GM18861 (cell line): ENCODE measurements around the gene ADGRV1.

Experiments used
- ATAC-seq: cut with Tn5 transposase; IDR thresholded peaks from one replicate; pipeline ENCODE4 v1.9.1; 2021; ENCODE audit not compliant: unreplicated experiment

Gene ADGRV1, protein sequence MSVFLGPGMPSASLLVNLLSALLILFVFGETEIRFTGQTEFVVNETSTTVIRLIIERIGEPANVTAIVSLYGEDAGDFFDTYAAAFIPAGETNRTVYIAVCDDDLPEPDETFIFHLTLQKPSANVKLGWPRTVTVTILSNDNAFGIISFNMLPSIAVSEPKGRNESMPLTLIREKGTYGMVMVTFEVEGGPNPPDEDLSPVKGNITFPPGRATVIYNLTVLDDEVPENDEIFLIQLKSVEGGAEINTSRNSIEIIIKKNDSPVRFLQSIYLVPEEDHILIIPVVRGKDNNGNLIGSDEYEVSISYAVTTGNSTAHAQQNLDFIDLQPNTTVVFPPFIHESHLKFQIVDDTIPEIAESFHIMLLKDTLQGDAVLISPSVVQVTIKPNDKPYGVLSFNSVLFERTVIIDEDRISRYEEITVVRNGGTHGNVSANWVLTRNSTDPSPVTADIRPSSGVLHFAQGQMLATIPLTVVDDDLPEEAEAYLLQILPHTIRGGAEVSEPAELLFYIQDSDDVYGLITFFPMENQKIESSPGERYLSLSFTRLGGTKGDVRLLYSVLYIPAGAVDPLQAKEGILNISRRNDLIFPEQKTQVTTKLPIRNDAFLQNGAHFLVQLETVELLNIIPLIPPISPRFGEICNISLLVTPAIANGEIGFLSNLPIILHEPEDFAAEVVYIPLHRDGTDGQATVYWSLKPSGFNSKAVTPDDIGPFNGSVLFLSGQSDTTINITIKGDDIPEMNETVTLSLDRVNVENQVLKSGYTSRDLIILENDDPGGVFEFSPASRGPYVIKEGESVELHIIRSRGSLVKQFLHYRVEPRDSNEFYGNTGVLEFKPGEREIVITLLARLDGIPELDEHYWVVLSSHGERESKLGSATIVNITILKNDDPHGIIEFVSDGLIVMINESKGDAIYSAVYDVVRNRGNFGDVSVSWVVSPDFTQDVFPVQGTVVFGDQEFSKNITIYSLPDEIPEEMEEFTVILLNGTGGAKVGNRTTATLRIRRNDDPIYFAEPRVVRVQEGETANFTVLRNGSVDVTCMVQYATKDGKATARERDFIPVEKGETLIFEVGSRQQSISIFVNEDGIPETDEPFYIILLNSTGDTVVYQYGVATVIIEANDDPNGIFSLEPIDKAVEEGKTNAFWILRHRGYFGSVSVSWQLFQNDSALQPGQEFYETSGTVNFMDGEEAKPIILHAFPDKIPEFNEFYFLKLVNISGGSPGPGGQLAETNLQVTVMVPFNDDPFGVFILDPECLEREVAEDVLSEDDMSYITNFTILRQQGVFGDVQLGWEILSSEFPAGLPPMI (N-terminal part only)

DNA sequence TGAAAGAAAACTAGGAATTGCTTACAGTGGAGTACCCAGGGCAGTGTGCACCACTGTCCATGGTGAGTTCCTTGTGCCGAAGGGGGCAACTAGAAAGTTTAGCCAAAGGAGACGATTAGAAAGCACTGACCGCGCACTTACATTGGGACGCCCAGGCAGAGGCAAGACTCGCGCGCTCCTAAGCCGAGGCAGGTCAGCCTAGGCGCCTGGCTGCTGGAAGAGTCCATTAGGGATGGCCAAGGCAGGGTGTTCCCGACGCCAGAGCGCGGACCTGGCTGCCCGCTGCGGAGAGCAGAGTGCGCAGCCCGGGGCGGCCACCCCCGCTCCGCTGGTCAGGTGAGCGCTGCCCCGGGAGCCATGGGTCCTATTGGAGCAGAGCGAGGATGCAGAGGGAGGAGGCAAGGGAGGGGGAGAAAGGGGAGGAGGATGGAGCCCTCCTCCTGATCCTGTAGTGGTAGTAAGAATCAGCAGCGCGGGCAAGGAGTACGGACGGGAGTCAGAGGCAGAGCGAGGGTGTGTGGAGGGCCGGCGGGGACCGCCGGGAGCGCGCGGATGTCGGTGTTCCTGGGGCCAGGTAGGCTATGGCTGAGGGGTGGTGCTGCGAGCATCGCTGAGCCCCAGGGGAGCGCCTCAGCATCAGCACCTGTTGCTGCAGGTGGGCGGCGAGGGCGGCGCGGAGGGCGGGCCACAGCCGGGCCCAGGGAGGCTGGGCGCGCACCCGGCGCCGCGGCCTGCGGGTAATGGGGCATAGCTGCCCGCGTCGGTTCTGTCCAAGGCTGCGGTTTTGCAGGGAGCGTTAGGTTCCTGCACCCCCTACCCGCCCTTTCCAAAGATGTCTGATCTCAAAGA, at the start of gene ADGRV1:
TSS of gene ADGRV1 (plus strand) at position 454 of the 849 bp plus-strand sequence. CDS start at position 553, 99 bp downstream.
- ATAC-seq, result no peak

DNA sequence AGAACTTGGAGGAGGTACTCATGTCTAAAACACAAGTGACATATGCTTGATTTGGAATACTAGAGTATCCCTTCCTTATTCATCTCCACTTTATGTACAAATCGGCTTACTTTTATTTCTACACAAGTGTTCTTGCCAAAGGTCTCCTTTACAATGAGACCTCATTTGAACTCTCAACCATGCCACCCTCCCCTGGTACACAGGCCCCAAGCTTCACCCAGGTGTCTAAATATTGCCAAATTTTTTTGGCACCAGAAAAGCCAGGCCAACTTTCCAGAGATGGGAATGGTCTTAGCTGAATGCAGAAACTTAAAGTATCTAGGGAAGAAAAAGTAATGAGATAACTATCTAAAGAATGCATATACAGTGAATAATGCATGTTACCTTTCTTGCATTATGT, 48.2 kb upstream of the ADGRV1 start:
- no peak for ATAC-seq

DNA sequence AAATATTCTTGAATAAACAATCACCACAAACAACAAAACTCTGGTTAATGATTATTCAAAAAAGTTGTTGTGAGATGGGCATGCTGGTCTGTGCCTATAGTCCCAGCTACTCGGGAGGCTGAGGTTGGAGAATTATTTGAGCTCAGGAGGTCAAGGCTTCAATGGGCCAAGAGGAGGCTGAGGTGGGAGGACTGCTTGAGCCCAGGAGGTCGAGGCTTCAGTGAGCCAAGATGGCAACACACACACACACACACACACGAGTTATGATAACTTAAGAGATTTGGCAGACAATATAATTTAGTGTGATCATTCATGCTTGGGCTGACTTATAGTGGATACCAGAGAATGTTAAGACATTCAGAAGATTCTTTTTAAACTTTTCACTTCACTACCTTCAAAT, 44.1 kb upstream of the ADGRV1 start:
- ATAC-seq, result no peak

DNA sequence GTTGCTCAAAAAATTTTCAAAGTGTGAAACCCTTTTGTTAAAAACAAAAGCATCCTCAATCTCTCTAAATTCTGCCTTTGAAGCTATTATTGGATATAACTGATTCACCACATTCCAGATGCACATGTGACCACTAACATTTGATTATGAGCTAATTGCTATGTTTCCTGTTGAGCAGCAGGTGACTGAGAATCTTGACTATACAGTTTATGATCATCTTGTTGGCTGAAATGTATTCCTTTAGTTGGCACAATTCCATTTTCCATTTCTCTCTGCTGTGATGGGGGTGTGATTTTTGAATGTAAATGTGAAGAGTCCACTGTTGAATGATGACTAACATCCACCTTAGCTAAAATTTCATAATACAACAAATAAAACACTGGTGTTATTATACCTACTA, 39.9 kb upstream of the ADGRV1 start:
- ATAC-seq, result no peak

DNA sequence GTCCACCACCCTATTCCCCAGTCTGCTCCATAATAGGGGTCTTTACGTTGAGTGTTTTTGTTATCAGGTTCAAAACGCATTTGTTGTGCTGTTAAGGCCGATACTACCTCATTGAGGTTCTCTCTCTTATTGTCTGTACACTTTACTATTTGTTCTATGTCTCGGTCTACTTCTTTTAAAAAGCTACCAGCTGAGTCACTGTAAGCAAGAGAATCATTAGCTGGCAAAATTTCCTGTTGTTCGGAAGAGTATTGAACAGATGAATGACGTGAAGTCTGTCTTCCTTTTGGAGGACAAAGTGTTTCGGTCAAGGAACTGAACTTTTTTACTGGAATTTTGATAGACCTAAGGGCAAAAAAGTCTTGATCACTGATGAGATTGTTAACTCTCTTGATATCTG, 39.5 kb upstream of the ADGRV1 start:
- no peak for ATAC-seq

DNA sequence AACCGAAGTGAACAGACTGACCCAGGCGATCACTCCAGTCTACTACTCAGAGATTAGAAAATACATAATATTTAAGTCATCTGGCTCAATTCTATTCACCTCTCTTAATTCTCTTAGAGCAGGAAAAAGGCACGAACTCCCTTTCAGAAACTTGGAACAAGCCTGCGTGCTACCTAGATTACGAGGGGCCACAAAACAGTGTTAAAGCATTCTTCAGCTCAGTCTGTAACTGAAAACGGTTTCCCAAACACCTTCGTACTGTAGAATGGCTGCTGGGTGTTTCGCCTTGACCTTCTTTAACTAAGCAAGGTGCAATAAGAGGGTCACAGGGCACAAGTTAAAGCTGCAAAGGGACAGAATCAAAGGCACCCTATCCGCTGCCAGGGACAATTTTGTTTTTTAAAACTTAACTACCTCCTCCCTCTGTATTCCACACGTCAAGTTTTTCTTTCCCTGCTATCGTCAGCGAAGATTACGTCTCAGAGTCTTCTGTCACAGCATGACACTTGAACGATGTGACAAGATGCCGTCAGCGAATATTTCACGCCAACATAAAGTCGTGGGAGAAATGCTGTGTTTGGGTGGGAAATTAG, 29.9 kb upstream of the ADGRV1 start:
- ATAC-seq, result no peak

DNA sequence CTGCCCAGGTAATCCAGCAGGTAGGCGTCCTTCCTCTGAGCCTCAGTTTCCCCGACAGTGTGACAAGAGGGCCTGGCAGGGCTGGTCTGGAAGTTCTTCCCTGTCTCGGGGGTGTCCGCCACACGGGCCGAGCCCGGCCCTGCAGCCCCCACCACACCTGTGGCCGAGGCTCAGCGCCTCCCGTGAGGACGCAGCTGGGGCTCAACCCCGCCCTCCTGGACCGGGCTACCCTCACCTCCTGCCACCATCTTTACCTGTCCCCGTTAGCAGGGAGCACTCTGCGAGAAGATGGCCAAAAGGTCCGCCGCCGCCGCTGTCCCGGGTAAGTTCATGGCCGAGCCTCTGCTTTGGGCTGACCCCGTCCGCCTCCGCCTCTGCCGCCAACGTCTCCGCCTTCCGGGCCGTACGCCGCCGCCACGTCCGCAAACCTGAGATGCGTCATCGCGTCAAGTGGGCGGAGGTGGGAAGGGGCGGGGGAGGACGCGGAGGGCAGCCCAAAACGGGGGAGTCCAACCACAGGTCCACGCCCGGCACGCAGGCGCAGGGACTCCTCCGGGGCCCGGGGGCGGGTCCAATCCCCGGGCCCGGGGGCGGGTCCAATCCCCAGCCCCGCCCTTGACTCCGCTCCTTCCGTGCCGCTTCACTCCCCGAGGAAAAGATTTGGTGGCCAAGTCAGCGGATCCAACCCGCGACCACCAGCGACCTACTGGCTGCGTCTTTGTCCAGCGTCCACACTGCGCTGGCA, 29.2 kb upstream of the ADGRV1 start, which contains the start of gene LYSMD3:
TSS of gene LYSMD3 (minus strand) at position 391 of the 745 bp plus-strand sequence. CDS start 4,295 bp downstream, outside the sequence.
- peak; percentile 85 for ATAC-seq

DNA sequence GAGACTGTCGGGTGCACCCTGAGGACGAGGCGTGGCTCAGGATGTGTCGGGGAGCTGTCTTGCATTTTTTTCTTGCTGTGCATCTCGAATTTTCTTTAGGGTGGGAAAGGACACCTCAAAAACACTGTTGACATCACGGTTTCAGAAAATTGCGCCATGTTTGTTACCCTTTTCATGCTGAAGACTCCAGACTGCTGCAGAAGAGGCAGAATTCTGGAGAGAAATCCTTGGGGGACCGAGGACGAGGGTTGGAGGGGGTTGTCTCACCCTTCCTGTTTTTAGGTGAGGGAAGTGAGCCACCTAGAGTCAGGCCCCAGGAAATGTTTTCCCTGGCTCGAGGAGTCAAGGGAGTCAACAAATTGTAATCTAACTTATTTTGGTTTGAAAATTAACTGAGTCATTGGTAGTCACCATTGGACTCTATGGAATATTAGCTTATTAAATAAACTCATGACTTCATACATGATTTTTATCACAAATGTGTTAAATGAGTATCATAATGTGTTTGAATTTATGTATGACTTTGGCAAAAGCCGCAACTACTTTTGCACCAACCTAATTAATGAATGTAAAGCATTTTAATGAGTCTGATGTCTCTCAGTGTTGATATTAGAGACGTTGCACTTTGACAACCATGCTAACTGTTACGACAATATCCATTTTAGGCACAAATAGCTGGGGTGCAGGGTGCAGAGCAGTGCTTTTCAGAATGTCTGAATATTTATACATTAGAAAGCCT, 28.5 kb upstream of the ADGRV1 start:
- ATAC-seq, result peak; percentile 40

DNA sequence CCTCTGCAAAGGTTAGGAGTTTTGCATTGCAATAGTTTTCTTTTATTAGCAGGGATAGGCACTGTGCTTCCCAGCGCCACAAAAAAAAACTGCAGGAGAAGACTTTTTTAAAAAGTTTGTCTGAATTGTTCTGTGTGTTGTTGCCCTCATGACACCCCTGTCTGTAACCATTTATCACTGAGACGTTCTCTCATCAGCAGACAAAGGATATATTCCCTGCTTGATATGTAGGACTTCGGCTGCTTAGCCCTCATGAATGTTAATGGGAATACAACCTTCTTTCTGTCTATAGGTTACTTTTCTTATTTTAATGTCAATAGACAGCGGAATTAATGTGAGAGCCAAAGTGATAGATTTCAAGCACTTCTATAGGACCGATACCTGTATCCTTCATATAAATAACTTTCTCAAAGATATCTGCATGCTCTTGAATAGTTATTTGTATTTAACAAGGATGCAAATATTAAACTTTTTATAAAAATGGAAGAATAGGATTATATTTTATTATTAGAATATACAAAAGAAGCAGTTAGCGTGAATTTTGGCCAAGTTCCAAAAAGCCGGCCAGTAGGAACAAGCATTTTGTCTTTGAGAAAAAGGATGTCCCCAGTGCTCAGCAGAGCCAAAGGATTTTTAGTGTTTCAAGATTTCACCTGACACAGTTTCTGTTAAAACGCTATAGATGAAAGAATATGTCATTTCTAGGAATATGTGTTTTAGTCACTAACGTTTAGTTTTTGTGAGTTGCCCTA, 27.7 kb upstream of the ADGRV1 start:
- ATAC-seq, result no peak

DNA sequence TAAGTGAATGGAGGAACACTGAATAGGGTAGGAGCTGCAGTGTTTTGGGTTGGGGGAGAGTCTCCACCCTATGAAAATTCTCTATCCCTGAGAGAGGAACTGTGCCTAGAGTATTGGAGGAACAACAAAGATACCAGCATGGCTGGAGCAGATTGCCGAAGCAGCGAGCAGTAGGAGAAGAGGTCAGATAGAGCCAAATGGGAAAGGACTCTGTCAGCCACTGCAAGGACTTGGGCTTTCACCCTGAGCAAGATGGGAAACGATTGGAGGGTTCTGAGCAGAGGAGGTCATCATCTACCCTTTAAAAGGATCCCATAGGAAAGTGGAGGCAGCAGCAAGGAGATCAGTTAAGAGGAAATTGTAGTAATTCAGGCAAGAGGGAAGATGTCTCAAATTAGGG, 24.8 kb upstream of the ADGRV1 start:
- ATAC-seq, result no peak

DNA sequence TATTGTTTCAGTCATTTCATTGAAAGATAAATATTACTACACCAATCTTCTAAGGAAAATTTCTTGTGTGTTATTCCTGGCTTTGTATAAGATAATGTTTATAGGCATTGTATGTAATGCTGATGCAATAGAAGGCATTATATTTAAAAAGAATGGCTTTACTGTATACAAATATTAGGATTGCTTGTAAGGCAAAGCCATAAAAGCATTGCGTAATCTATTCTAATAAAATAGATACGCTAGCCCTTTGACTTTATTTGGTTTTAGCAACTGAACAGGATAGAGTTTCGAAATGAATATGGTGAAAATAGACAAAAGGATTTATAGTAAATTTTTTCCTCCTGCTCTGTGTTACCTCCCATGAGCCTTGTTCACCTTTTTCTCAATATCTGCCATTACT, 23.7 kb upstream of the ADGRV1 start:
- no peak for ATAC-seq

DNA sequence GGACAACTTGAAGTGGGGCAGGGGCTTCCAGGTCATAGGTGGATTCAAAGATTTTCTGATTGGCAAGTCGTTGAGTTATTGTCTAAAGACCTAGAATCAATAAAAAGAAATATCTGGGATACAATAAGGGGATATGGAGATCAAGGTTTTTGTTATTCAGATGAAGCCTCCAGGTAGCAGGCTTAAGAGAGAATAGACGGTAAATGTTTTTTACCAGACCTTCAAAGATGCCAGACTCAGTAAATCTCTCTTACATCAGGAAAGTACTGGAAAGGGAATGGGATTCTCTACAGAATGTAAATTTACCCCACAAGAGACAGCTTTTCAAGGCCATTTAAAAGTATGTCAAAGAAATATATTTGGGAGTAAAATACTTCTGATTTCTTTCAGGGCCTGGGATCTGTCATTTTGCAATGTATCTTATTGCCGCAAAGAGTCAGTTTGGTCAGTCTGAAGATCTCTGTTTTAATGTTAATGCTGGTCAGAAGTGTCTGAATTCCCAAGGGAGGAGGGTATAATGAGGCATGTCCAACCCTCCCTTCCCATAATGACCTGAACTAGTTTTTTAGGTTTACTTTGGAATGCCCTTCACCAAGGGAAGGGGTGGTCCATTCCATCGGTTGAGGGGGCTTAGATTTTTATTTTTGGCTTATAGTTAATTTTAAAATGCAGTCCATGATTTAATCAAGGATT, 15.6 kb upstream of the ADGRV1 start:
- ATAC-seq, result no peak

DNA sequence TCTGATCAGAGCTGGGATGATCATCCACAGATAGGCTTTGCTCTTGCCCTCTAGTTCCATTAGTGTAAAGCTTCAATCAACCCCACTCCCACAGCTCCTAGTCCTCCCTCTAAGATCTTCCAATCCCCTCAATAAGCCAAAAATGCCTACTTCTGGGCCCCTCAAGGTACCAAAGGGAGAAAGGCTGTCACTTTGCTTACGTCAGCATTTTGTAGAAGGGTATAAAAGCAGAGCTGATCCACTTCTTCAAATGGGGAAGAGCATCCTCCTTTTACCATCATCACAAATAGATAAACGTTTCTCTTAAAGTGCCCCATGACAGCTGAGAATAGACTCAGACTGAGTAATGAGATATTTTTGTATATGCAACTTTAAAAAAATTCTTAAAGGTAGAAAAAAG, 13.1 kb upstream of the ADGRV1 start:
- no peak for ATAC-seq

DNA sequence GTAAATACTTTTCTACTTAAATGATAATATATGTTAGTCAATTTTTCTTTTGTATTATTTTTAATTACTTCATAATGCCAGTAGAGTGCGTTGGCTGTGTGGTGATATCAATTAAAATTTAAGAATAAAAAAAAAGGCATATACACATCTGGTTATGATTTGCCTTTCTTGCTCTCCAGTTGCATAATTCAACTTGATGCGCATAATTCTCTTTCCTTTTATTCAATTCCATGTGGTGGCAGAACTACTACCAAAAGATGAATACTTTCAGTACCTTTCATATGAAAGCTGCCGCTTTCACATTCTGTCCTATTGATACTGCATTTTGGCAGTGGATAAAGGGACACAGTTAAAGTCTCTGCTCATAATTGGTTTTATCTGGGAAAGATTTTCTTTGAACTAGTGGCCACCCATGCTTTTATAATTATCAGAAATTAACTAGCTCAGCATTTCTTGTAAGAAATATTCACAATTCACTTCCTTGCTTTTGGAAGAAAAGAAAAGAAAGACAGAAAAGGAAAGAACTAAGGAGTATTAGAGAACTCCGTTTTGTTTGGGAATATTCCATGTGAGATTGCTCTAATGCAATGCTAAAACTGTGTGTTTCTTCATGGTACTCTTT, 12.3 kb upstream of the ADGRV1 start:
- no peak for ATAC-seq

DNA sequence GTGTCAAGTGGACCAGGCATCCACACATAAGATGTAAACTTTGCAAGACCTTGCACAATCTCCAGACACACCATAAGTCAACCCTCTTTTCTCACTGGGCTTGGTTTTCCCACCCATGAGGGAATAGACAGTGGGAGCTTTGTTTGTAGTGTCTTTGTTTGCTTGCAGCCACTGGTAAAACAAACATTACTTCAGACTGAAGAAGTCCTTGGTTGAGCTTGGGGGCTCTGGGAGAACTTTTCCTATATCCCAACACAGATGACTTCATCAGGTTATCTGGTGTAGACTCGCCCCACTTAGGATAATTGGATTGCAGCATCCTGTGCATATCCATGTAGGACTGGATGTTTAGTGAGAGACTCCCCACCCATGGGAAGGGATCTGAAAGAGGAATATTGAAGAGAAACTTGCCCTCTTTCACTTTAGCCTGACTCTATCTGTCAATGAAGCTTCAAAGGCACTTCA, 11.5 kb upstream of the ADGRV1 start:
- no peak for ATAC-seq

DNA sequence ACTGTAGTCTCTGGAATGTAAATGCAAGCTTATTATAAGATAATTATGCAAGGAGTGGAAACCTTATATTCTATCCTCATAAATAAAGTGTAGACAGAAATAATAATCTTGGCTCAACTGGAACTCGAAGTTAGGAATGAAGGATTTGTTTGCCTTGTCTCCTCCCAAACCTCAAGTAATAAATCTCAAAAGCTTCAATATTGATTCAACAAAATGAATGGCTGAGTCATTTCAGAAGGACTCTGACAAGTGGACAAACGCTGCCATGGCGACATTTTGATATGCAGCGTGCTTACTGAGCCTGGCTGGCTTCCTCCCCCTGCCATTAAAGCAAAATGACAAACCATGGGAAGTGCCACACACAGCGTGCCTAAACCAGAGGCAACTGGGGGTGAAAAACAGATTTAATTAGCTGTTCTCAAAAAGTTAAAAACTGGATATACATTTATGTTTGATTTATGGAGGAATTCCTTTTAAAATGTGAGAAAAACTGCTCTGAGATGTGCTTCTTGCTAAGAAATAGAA, 10.5 kb upstream of the ADGRV1 start:
- ATAC-seq, result no peak
